GM19467 (cell line): ENCODE results near the gene SLC41A1.
A peak's percentile ranks its signal among the peaks of the same experiment; 100 is the strongest.
"Not testable (repeated sequence)": the region's sequence is repeated elsewhere in the genome, so short reads cannot be mapped to it uniquely, and the experiment has no call there.

ENCODE experiments used
- ATAC-seq: cut with Tn5 transposase; IDR thresholded peaks from one replicate; pipeline ENCODE4 v1.9.1; 2021; ENCODE audit warnings: mild to moderate bottlenecking, moderate library complexity; ENCODE audit not compliant: unreplicated experiment

The SLC41A1 gene

GRCh38 chr1:205812878-205813754 lies at the start of gene SLC41A1:
SLC41A1 (minus strand) TSS chr1:205813198; CDS start chr1:205810441, 2,757 bp downstream.
- peak; percentile 82 for ATAC-seq

- no peak for ATAC-seq
Measured at GRCh38 chr1:205861540-205861939, 48.5 kb upstream of the SLC41A1 start.

GRCh38 chr1:205858141-205858961 lies 45.4 kb upstream of the SLC41A1 start:
- no peak for ATAC-seq

GRCh38 chr1:205857501-205857900 lies 44.5 kb upstream of the SLC41A1 start:
- ATAC-seq = not testable (repeated sequence)

GRCh38 chr1:205856433-205856832 lies 43.4 kb upstream of the SLC41A1 start:
- no peak for ATAC-seq

- ATAC-seq = no peak
Measured at GRCh38 chr1:205852969-205853368, 40.0 kb upstream of the SLC41A1 start.

GRCh38 chr1:205851993-205852392 lies 39.0 kb upstream of the SLC41A1 start:
- ATAC-seq = no peak

GRCh38 chr1:205849619-205850355 lies 36.8 kb upstream of the SLC41A1 start, which contains the start of gene PM20D1:
PM20D1 (minus strand) TSS chr1:205850132; CDS start chr1:205850072, 60 bp downstream.
- peak; percentile 88 for ATAC-seq

GRCh38 chr1:205843036-205843859 lies 30.2 kb upstream of the SLC41A1 start:
- ATAC-seq = no peak

- ATAC-seq = no peak
Measured at GRCh38 chr1:205842229-205842628, 29.2 kb upstream of the SLC41A1 start.

GRCh38 chr1:205840146-205840923 lies 27.3 kb upstream of the SLC41A1 start:
- no peak for ATAC-seq

- no peak for ATAC-seq
Measured at GRCh38 chr1:205837382-205837970, 24.5 kb upstream of the SLC41A1 start.

- ATAC-seq = no peak
Measured at GRCh38 chr1:205834751-205835150, 21.8 kb upstream of the SLC41A1 start.

GRCh38 chr1:205832326-205832751 lies 19.3 kb upstream of the SLC41A1 start:
- ATAC-seq = no peak

- ATAC-seq = no peak
Measured at GRCh38 chr1:205827623-205828022, 14.6 kb upstream of the SLC41A1 start.

- ATAC-seq = no peak
Measured at GRCh38 chr1:205826995-205827394, 14.0 kb upstream of the SLC41A1 start.

GRCh38 chr1:205826016-205826806 lies 13.2 kb upstream of the SLC41A1 start:
- no peak for ATAC-seq

GRCh38 chr1:205824180-205824579 lies 11.2 kb upstream of the SLC41A1 start:
- no peak for ATAC-seq
